ENCODE measurements around the gene POM121L12. TPM values are rescaled to one million over a fixed set of nuclear protein-coding genes. Genes with fewer than 3 reads are reported as not detected.

Gene POM121L12
- total RNA-seq, 1 donor from 2014 or later, result not detected

GRCh38 chr7:53001221-53001620 is 34.2 kb upstream of the POM121L12 start:
- intact Hi-C loops (cut with DNase I), result no loop called here
- H3K36me3 ChIP-seq, result no peaks in the 10 kb centered on the region
- no peaks in the 10 kb centered on the region for H3K27me3 ChIP-seq
- no peak overlapping the region for H3K4me3 ChIP-seq
- H3K27ac ChIP-seq, result no peak overlapping the region
- TF ChIP-seq POLR2A (IDR thresholded peaks at IDR 0.05), result no peak
- no peak for TF ChIP-seq POLR2AphosphoS5 (IDR thresholded peaks at IDR 0.05; ENCODE audit: insufficient read depth in 1 of 2, low read depth in 1 of 2)
- TF ChIP-seq CTCF (IDR thresholded peaks at IDR 0.05), result no peak
- H3K9me3 ChIP-seq, result no peaks in the 10 kb centered on the region
- no peaks in the 10 kb centered on the region for H3K4me1 ChIP-seq
- no peak for DNase-seq (ENCODE audit: extremely low spot score in 2 of 2)

GRCh38 chr7:53002389-53002788 is 33.0 kb upstream of the POM121L12 start:
- Histone ChIP-seq H3K4me3 (no peak overlapping the region), H3K4me1 (no peaks in the 10 kb centered on the region), H3K27ac (no peak overlapping the region), H3K36me3 (no peaks in the 10 kb centered on the region), H3K27me3 (no peaks in the 10 kb centered on the region), H3K9me3 (no peaks in the 10 kb centered on the region)
- DNase-seq (ENCODE audit: extremely low spot score in 2 of 2), result no peak
- TF ChIP-seq CTCF (IDR thresholded peaks at IDR 0.05) (no peak), POLR2AphosphoS5 (IDR thresholded peaks at IDR 0.05; ENCODE audit: insufficient read depth in 1 of 2, low read depth in 1 of 2) (no peak), POLR2A (IDR thresholded peaks at IDR 0.05) (no peak)
- intact Hi-C loops (cut with DNase I), result no loop called here

GRCh38 chr7:53003653-53004445 is 31.6 kb upstream of the POM121L12 start:
- H3K27me3 ChIP-seq, result no peaks in the 10 kb centered on the region
- no peak overlapping the region for H3K4me3 ChIP-seq
- intact Hi-C loops (cut with DNase I), result no loop called here
- no peaks in the 10 kb centered on the region for H3K9me3 ChIP-seq
- TF ChIP-seq POLR2A (IDR thresholded peaks at IDR 0.05) (no peak), POLR2AphosphoS5 (IDR thresholded peaks at IDR 0.05; ENCODE audit: insufficient read depth in 1 of 2, low read depth in 1 of 2) (no peak), CTCF (IDR thresholded peaks at IDR 0.05) (no peak)
- H3K27ac ChIP-seq, result no peak overlapping the region
- no peaks in the 10 kb centered on the region for H3K4me1 ChIP-seq
- no peak for DNase-seq (ENCODE audit: extremely low spot score in 2 of 2)
- H3K36me3 ChIP-seq, result no peaks in the 10 kb centered on the region

- Histone ChIP-seq H3K36me3 (no peaks in the 10 kb centered on the region), H3K4me1 (no peaks in the 10 kb centered on the region), H3K27ac (no peak overlapping the region), H3K4me3 (no peak overlapping the region), H3K9me3 (no peaks in the 10 kb centered on the region), H3K27me3 (no peaks in the 10 kb centered on the region)
- TF ChIP-seq POLR2A (IDR thresholded peaks at IDR 0.05) (no peak), CTCF (IDR thresholded peaks at IDR 0.05) (no peak), POLR2AphosphoS5 (IDR thresholded peaks at IDR 0.05; ENCODE audit: insufficient read depth in 1 of 2, low read depth in 1 of 2) (no peak)
- no peak for DNase-seq (ENCODE audit: extremely low spot score in 2 of 2)
- intact Hi-C loops (cut with DNase I), result no loop called here
Measured at GRCh38 chr7:53013925-53014324, 21.5 kb upstream of the POM121L12 start.

- intact Hi-C loops (cut with DNase I), result no loop called here
- no peak for DNase-seq (ENCODE audit: extremely low spot score in 2 of 2)
- H3K36me3 ChIP-seq, result no peaks in the 10 kb centered on the region
Measured at GRCh38 chr7:53015463-53015862, 20.0 kb upstream of the POM121L12 start.

More at GRCh38 chr7:53015463-53015862, 20.0 kb upstream of the POM121L12 start:
- no peaks in the 10 kb centered on the region for H3K27me3 ChIP-seq
- no peak overlapping the region for H3K4me3 ChIP-seq
- no peaks in the 10 kb centered on the region for H3K4me1 ChIP-seq
- no peak overlapping the region for H3K27ac ChIP-seq
- H3K9me3 ChIP-seq, result no peaks in the 10 kb centered on the region
- no peak for TF ChIP-seq POLR2A (IDR thresholded peaks at IDR 0.05)
- TF ChIP-seq CTCF (IDR thresholded peaks at IDR 0.05), result no peak
- TF ChIP-seq POLR2AphosphoS5 (IDR thresholded peaks at IDR 0.05; ENCODE audit: insufficient read depth in 1 of 2, low read depth in 1 of 2), result no peak
